LNCAP (cell line): Measurements from ENCODE around the gene CD2BP2.

Experiments
- TF ChIP-seq, protein P1 (sequence below): fragments of 450-650 bp; IDR thresholded peaks from 2 replicates; pipeline ENCODE4 v1.5.1; 2017; ENCODE audit warnings: mild to moderate bottlenecking

The CD2BP2 gene

GRCh38 chr16:30375864-30376263, 20.8 kb upstream of the CD2BP2 start:
- TF ChIP-seq, protein P1, sequence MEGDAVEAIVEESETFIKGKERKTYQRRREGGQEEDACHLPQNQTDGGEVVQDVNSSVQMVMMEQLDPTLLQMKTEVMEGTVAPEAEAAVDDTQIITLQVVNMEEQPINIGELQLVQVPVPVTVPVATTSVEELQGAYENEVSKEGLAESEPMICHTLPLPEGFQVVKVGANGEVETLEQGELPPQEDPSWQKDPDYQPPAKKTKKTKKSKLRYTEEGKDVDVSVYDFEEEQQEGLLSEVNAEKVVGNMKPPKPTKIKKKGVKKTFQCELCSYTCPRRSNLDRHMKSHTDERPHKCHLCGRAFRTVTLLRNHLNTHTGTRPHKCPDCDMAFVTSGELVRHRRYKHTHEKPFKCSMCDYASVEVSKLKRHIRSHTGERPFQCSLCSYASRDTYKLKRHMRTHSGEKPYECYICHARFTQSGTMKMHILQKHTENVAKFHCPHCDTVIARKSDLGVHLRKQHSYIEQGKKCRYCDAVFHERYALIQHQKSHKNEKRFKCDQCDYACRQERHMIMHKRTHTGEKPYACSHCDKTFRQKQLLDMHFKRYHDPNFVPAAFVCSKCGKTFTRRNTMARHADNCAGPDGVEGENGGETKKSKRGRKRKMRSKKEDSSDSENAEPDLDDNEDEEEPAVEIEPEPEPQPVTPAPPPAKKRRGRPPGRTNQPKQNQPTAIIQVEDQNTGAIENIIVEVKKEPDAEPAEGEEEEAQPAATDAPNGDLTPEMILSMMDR = no peak

GRCh38 chr16:30374538-30374937, 19.4 kb upstream of the CD2BP2 start, which contains the start of gene MYL11:
TSS of gene MYL11 (plus strand) at chr16:30374802. CDS start at chr16:30374858, 56 bp downstream.
- TF ChIP-seq, protein P1 = no peak

- TF ChIP-seq, protein P1 = no peak
These were observed 17.6 kb upstream of the CD2BP2 start for GRCh38 chr16:30372725-30373124.

DNA sequence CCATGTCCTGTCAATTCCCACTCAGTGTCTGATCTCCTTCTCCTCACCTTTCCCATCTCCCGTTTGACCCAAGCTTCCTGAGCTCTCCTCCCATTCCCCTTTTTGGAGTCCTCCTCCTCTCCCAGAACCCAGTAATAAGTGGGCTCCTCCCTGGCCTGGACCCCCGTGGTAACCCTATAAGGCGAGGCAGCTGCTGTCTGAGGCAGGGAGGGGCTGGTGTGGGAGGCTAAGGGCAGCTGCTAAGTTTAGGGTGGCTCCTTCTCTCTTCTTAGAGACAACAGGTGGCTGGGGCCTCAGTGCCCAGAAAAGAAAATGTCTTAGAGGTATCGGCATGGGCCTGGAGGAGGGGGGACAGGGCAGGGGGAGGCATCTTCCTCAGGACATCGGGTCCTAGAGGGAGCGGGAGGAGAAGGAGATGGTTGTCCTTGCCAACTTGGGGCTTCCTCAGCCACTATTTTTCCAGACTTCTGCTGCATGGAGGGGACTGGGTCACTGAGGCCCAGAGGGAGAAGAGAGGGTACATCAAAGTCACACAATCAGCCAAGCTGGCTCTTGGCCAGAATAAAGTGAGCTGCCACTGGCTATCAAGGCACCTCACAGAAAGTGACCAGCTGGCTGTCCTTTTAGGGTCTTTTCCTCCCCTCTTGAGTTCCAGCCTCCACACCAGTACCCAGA, 17.1 kb upstream of the CD2BP2 start:
- TF ChIP-seq, protein P1 = no peak

DNA sequence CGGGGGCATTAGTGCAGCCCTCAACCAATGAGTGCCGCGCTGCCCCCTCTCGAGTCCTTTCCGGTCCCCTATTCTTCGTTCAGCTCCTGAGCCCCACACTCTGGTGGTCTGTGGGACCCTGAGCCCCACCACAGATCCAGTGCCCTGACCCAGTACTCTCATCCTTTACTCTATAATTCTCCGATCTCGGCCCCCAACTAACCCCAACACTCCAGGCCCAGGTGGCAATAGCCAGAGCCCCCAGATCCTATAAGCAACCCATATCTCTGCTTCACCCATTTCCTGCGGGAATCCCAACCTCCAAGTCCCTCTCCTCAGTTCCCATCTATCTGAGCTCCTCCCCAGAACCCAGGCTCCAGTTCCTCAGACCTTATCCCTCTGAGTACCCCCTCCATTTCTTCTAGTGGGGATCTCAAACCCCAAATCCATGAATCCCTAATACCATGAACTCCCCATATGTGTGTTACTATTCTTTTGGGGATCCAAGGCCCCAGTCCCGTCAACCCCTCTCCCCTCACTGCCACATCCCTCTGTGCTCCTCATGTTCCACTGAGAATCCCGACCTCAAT, 16.2 kb upstream of the CD2BP2 start:
- TF ChIP-seq, protein P1 = no peak

DNA sequence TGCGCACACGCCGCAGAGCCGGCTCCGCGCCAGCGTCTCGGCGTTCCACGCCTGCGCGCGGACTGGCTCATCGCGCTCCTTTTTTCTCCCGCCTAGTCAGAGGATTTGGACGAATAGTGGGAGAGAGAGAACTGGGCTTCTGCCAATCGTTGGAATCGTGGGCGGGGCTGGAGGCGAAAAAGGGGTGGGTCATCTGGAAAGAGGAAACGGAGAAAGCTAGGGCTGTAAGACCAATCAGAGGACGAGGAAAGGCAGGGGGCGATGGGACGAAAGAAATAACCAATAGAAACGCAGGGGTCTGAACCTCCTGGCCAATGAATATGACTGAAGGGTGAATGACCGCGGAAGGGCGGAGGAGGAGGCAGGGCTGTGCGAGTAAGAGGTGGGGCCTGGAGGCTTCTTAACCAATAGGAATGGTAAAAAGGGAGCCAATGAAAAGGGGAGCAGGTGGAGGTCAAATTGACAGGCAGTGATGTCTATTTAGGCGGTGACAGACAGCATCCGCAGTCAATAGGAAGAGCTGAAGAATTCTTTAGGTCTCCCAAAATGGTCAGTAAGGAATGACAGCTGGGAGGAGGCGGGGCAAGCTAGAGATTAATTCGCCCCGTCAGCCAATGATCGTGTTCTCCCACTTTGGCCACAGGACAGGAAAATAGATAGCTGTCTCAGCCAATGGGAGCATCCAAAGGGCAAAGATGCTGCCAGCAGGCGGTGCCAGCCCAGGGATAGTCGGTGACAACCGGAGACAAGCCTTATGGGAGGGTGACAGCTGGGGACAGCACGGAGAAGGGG, 15.5 kb upstream of the CD2BP2 start, which contains the start of gene TBC1D10B:
TBC1D10B (minus strand) TSS at position 39 of the 792 bp plus-strand sequence. CDS start 311 bp downstream, outside the sequence.
- TF ChIP-seq, protein P1 = no peak

GRCh38 chr16:30369938-30370455, 14.9 kb upstream of the CD2BP2 start:
- TF ChIP-seq, protein P1 = no peak
